HEK293 (cell line): ENCODE results near the gene ANKRD40CL.
A peak's percentile ranks its signal among the peaks of the same experiment; 100 is the strongest.

Experiments used
- BCL11A ChIP-seq: fragments of 450-650 bp; formaldehyde crosslinking; IDR thresholded peaks from 2 replicates; pipeline ENCODE4 v1.5.1; 2016; ENCODE audit warnings: low read depth, missing biosample characterization, missing genetic modification characterization
- SCRT1 ChIP-seq: fragments of 450-650 bp; formaldehyde crosslinking; IDR thresholded peaks from 2 replicates; pipeline ENCODE4 v1.5.1; 2016; ENCODE audit warnings: missing biosample characterization, missing genetic modification characterization, borderline replicate concordance
- SP2 ChIP-seq: fragments of 450-650 bp; formaldehyde crosslinking; IDR thresholded peaks from 2 replicates; pipeline ENCODE4 v1.5.1; 2016; ENCODE audit warnings: missing biosample characterization, missing genetic modification characterization
- TRIM28 ChIP-seq: IDR thresholded peaks from 2 replicates; pipeline ENCODE4 v1.6.1; 2011; ENCODE audit warnings: low read length, control low read depth, borderline replicate concordance
- WT1 ChIP-seq: fragments of 450-650 bp; formaldehyde crosslinking; IDR thresholded peaks from 2 replicates; pipeline ENCODE4 v1.5.1; 2016; ENCODE audit warnings: missing biosample characterization, missing genetic modification characterization
- ZNF112 ChIP-seq: fragments of 450-650 bp; formaldehyde crosslinking; IDR thresholded peaks from 2 replicates; pipeline ENCODE4 v1.5.0; 2017; ENCODE audit warnings: missing biosample characterization, missing genetic modification characterization
- ZNF121 ChIP-seq: fragments of 450-650 bp; formaldehyde crosslinking; IDR thresholded peaks from 2 replicates; pipeline ENCODE4 v1.5.1; 2016; ENCODE audit warnings: missing biosample characterization, missing genetic modification characterization
- ZNF146 ChIP-seq: fragments of 450-650 bp; formaldehyde crosslinking; IDR thresholded peaks from 2 replicates; pipeline ENCODE4 v1.5.1; 2016; ENCODE audit warnings: missing biosample characterization, missing genetic modification characterization
- ZNF148 ChIP-seq: fragments of 450-650 bp; formaldehyde crosslinking; IDR thresholded peaks from 2 replicates; pipeline ENCODE4 v1.5.0; 2017; ENCODE audit warnings: missing biosample characterization, missing genetic modification characterization, borderline replicate concordance
- ZNF16 ChIP-seq: fragments of 450-650 bp; formaldehyde crosslinking; IDR thresholded peaks from 2 replicates; pipeline ENCODE4 v1.5.1; 2016; ENCODE audit warnings: low read depth, missing biosample characterization, missing genetic modification characterization
- ZNF175 ChIP-seq: fragments of 450-650 bp; formaldehyde crosslinking; IDR thresholded peaks from 2 replicates; pipeline ENCODE4 v1.5.1; 2016; ENCODE audit warnings: missing biosample characterization, missing genetic modification characterization
- ZNF324 ChIP-seq: fragments of 450-650 bp; formaldehyde crosslinking; IDR thresholded peaks from 2 replicates; pipeline ENCODE4 v1.5.1; 2016; ENCODE audit warnings: missing biosample characterization, missing genetic modification characterization
- ZNF341 ChIP-seq: fragments of 450-650 bp; formaldehyde crosslinking; IDR thresholded peaks from 2 replicates; pipeline ENCODE4; 2016; ENCODE audit warnings: low read depth, missing biosample characterization, missing genetic modification characterization
- ZNF404 ChIP-seq: fragments of 450-650 bp; formaldehyde crosslinking; IDR thresholded peaks from 2 replicates; pipeline ENCODE4 v1.5.1; 2017; ENCODE audit warnings: missing biosample characterization, missing genetic modification characterization
- ZNF426 ChIP-seq: fragments of 450-650 bp; formaldehyde crosslinking; IDR thresholded peaks from 2 replicates; pipeline ENCODE4 v1.5.1; 2017; ENCODE audit warnings: missing biosample characterization, missing genetic modification characterization, mild to moderate bottlenecking, inconsistent platforms, moderate library complexity
- ZNF623 ChIP-seq: fragments of 450-650 bp; formaldehyde crosslinking; IDR thresholded peaks from 2 replicates; pipeline ENCODE4 v1.5.1; 2016; ENCODE audit warnings: missing biosample characterization, missing genetic modification characterization
- ZNF658 ChIP-seq: fragments of 450-650 bp; formaldehyde crosslinking; IDR thresholded peaks from 2 replicates; pipeline ENCODE4; 2016; ENCODE audit warnings: missing biosample characterization, missing genetic modification characterization
- ZNF664 ChIP-seq: fragments of 450-650 bp; formaldehyde crosslinking; IDR thresholded peaks from 2 replicates; pipeline ENCODE4 v1.5.1; 2016; ENCODE audit warnings: missing biosample characterization, missing genetic modification characterization
- ZNF701 ChIP-seq: fragments of 450-650 bp; formaldehyde crosslinking; IDR thresholded peaks from 2 replicates; pipeline ENCODE4 v1.5.1; 2016; ENCODE audit warnings: missing biosample characterization, missing genetic modification characterization
- ZNF768 ChIP-seq: fragments of 450-650 bp; formaldehyde crosslinking; IDR thresholded peaks from 2 replicates; pipeline ENCODE4 v1.5.1; 2018; ENCODE audit warnings: missing biosample characterization, mild to moderate bottlenecking, missing genetic modification characterization
- ZNF776 ChIP-seq: fragments of 450-650 bp; formaldehyde crosslinking; IDR thresholded peaks from 2 replicates; pipeline ENCODE4 v1.5.0; 2017; ENCODE audit warnings: missing biosample characterization, missing genetic modification characterization, borderline replicate concordance
- ZNF792 ChIP-seq: fragments of 450-650 bp; formaldehyde crosslinking; IDR thresholded peaks from 2 replicates; pipeline ENCODE4 v1.5.1; 2016; ENCODE audit warnings: missing biosample characterization, missing genetic modification characterization
- TF ChIP-seq, protein P1 (sequence below): fragments of 450-650 bp; formaldehyde crosslinking; conservative IDR thresholded peaks from 2 replicates; pipeline ENCODE4 v1.5.1; 2016; ENCODE audit warnings: low read depth, missing biosample characterization, missing genetic modification characterization
- TF ChIP-seq, protein P2 (sequence below): fragments of 450-650 bp; formaldehyde crosslinking; IDR thresholded peaks from 2 replicates; pipeline ENCODE4 v1.5.1; 2016; ENCODE audit warnings: missing biosample characterization, missing genetic modification characterization
- TF ChIP-seq, protein P3 (sequence below): fragments of 450-650 bp; formaldehyde crosslinking; IDR thresholded peaks from 2 replicates; pipeline ENCODE4 v1.5.1; 2016; ENCODE audit warnings: missing biosample characterization, missing genetic modification characterization
- TF ChIP-seq, protein P4 (sequence below): fragments of 450-650 bp; formaldehyde crosslinking; IDR thresholded peaks from 2 replicates; pipeline ENCODE4 v1.5.1; 2017; ENCODE audit warnings: missing biosample characterization, missing genetic modification characterization

The ANKRD40CL gene

DNA sequence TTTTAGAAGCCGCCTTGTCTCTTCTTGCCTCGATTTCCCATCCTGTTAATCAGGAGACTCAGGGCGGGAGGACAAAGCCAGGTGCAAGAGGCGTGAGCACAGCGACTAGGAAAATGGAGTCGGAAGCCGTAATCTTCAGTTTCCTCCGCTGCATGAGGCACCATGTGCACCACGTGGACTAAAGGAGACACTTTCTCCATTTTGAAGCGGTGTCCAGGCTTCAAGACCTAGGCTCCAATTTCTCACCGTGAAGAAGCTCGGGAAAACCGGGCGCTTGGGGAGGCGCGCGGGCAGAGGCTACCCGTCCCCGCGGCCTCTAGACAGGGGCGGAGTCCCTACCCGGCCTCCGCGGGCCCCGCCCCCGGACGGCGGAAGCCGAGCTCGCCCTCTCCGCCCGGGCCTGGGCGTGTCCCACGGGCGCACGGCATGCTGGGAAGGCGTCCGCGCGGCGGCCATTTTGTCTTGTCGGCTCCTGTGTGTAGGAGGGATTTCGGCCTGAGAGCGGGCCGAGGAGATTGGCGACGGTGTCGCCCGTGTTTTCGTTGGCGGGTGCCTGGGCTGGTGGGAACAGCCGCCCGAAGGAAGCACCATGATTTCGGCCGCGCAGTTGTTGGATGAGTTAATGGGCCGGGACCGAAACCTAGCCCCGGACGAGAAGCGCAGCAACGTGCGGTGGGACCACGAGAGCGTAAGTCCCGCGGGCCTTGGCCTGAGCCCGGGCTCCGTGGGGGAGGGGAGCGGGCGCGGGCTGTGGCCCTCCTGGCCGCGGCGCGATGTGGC lies 48.0 kb downstream of the ANKRD40CL start, which contains the start of gene LUC7L3 (continued):
- TF ChIP-seq, protein P1, sequence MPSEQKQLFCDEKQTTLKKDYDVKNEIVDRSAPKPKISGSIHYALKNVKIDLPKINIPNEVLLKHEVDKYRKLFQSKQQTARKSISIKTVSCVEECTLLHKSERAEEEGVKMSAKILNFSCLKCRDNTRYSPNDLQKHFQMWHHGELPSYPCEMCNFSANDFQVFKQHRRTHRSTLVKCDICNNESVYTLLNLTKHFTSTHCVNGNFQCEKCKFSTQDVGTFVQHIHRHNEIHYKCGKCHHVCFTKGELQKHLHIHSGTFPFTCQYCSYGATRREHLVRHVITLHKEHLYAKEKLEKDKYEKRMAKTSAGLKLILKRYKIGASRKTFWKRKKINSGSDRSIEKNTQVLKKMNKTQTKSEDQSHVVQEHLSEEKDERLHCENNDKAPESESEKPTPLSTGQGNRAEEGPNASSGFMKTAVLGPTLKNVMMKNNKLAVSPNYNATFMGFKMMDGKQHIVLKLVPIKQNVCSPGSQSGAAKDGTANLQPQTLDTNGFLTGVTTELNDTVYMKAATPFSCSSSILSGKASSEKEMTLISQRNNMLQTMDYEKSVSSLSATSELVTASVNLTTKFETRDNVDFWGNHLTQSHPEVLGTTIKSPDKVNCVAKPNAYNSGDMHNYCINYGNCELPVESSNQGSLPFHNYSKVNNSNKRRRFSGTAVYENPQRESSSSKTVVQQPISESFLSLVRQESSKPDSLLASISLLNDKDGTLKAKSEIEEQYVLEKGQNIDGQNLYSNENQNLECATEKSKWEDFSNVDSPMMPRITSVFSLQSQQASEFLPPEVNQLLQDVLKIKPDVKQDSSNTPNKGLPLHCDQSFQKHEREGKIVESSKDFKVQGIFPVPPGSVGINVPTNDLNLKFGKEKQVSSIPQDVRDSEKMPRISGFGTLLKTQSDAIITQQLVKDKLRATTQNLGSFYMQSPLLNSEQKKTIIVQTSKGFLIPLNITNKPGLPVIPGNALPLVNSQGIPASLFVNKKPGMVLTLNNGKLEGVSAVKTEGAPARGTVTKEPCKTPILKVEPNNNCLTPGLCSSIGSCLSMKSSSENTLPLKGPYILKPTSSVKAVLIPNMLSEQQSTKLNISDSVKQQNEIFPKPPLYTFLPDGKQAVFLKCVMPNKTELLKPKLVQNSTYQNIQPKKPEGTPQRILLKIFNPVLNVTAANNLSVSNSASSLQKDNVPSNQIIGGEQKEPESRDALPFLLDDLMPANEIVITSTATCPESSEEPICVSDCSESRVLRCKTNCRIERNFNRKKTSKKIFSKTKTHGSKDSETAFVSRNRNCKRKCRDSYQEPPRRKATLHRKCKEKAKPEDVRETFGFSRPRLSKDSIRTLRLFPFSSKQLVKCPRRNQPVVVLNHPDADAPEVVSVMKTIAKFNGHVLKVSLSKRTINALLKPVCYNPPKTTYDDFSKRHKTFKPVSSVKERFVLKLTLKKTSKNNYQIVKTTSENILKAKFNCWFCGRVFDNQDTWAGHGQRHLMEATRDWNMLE: no peak
- no peak for TF ChIP-seq ZNF112 (tag by site-specific recombination)
- no peak for TF ChIP-seq ZNF768 (tag by site-specific recombination)
- TF ChIP-seq, protein P2, sequence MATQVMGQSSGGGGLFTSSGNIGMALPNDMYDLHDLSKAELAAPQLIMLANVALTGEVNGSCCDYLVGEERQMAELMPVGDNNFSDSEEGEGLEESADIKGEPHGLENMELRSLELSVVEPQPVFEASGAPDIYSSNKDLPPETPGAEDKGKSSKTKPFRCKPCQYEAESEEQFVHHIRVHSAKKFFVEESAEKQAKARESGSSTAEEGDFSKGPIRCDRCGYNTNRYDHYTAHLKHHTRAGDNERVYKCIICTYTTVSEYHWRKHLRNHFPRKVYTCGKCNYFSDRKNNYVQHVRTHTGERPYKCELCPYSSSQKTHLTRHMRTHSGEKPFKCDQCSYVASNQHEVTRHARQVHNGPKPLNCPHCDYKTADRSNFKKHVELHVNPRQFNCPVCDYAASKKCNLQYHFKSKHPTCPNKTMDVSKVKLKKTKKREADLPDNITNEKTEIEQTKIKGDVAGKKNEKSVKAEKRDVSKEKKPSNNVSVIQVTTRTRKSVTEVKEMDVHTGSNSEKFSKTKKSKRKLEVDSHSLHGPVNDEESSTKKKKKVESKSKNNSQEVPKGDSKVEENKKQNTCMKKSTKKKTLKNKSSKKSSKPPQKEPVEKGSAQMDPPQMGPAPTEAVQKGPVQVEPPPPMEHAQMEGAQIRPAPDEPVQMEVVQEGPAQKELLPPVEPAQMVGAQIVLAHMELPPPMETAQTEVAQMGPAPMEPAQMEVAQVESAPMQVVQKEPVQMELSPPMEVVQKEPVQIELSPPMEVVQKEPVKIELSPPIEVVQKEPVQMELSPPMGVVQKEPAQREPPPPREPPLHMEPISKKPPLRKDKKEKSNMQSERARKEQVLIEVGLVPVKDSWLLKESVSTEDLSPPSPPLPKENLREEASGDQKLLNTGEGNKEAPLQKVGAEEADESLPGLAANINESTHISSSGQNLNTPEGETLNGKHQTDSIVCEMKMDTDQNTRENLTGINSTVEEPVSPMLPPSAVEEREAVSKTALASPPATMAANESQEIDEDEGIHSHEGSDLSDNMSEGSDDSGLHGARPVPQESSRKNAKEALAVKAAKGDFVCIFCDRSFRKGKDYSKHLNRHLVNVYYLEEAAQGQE (tag by site-specific recombination): peak; percentile 55
- TF ChIP-seq ZNF623 (tag by site-specific recombination): no peak; the same call in 1 of the 2 replicates
- TF ChIP-seq ZNF341 (tag by site-specific recombination): peak; percentile 98
- no peak for TF ChIP-seq ZNF776
- TF ChIP-seq ZNF701: no peak
- no peak for TF ChIP-seq TRIM28
- no peak for TF ChIP-seq ZNF404 (tag by site-specific recombination)
- TF ChIP-seq BCL11A (tag by site-specific recombination): 0 out of 2 replicates have a peak, but pooled peaks have one; percentile 20
- TF ChIP-seq ZNF664: no peak
- peak; percentile 75 for TF ChIP-seq SP2 (tag by site-specific recombination)
- TF ChIP-seq ZNF324: 0 out of 2 replicates have a peak, but pooled peaks have one; percentile 75
- TF ChIP-seq, protein P3, sequence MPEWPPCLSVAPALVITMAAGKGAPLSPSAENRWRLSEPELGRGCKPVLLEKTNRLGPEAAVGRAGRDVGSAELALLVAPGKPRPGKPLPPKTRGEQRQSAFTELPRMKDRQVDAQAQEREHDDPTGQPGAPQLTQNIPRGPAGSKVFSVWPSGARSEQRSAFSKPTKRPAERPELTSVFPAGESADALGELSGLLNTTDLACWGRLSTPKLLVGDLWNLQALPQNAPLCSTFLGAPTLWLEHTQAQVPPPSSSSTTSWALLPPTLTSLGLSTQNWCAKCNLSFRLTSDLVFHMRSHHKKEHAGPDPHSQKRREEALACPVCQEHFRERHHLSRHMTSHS: no peak
- no peak for TF ChIP-seq SCRT1 (tag by site-specific recombination)
- no peak for TF ChIP-seq ZNF658
- TF ChIP-seq ZNF148 (tag by site-specific recombination): no peak
- TF ChIP-seq ZNF792 (tag by site-specific recombination): no peak
- TF ChIP-seq, protein P4, sequence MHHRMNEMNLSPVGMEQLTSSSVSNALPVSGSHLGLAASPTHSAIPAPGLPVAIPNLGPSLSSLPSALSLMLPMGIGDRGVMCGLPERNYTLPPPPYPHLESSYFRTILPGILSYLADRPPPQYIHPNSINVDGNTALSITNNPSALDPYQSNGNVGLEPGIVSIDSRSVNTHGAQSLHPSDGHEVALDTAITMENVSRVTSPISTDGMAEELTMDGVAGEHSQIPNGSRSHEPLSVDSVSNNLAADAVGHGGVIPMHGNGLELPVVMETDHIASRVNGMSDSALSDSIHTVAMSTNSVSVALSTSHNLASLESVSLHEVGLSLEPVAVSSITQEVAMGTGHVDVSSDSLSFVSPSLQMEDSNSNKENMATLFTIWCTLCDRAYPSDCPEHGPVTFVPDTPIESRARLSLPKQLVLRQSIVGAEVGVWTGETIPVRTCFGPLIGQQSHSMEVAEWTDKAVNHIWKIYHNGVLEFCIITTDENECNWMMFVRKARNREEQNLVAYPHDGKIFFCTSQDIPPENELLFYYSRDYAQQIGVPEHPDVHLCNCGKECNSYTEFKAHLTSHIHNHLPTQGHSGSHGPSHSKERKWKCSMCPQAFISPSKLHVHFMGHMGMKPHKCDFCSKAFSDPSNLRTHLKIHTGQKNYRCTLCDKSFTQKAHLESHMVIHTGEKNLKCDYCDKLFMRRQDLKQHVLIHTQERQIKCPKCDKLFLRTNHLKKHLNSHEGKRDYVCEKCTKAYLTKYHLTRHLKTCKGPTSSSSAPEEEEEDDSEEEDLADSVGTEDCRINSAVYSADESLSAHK (tag by site-specific recombination): no peak
- no peak for TF ChIP-seq ZNF426 (tag by site-specific recombination)
- no peak for TF ChIP-seq ZNF16 (tag by site-specific recombination)
- no peak; the same call in 1 of the 2 replicates for TF ChIP-seq WT1 (tag by site-specific recombination)
- TF ChIP-seq ZNF146 (tag by site-specific recombination): no peak; the same call in 1 of the 2 replicates
- TF ChIP-seq ZNF121: 0 out of 2 replicates have a peak, but pooled peaks have one; percentile 36
- TF ChIP-seq ZNF175 (tag by site-specific recombination): no peak
